ENCODE measurements around the gene KBTBD7. TPM values are rescaled to one million over a fixed set of nuclear protein-coding genes. Genes with fewer than 3 reads are reported as not detected.

The KBTBD7 gene
- total and polyA plus RNA-seq, 2 donors (not counting 3 experiments of a cell fraction or from before 2014, with no cell fraction given), result 2.1 to 4.4 TPM

DNA sequence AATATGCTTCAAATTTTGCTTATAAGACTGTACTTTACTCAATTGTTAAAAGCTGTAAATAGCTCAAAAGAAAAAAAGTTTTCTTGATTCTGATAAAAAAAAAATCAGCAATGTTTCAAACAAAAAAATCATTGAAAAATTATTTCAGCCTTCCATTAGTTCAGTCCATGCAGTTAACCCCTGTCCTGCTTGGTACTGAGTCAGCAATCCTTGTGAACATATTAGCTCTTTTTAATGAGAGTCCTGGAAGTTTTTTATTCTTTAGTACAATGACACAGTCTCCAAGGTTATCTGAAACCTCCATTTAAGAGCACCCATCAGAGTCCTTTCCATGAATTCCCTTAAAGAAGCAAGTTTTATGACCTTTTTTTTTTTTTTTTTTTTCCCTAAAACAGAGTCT, 40.3 kb downstream of the KBTBD7 start:
- H3K4me1 ChIP-seq (ENCODE audit: control insufficient read depth, extremely low read depth, insufficient read depth, low read length), result no peaks in the 10 kb centered on the region
- no peak overlapping the region for H3K27ac ChIP-seq (ENCODE audit: insufficient read depth, low read depth, low read length)
- no TSS peak for BruUV-seq (replicated peaks)
- dilution Hi-C loops (cut with MboI; ENCODE audit: extremely low pct_ligation_motif_present, low sequenced_read_pairs), result no loop called here
- peaks cover 2% of the 10 kb centered on the region for H3K9me3 ChIP-seq (replicated peaks; ENCODE audit: control insufficient read depth, insufficient read depth, low read length)
- H3K9ac ChIP-seq (replicated peaks; ENCODE audit: extremely low read depth, insufficient read depth, low read length), result no peak overlapping the region
- TF ChIP-seq POLR2A (IDR thresholded peaks at IDR 0.05; ENCODE audit: low read depth, low read length) (no peak), MAX (IDR thresholded peaks at IDR 0.05; ENCODE audit: insufficient read depth, insufficient read length) (no peak), CTCF (IDR thresholded peaks at IDR 0.05; ENCODE audit: extremely low read depth in 1 of 2, insufficient read depth in 1 of 2, low read depth in 1 of 2, low read length in 2 of 2) (no peak), MYC (IDR thresholded peaks at IDR 0.05; ENCODE audit: low read depth, low read length) (no peak), POLR2AphosphoS5 (IDR thresholded peaks at IDR 0.05; ENCODE audit: insufficient read depth, low read depth, low read length) (no peak), EZH2 (IDR thresholded peaks at IDR 0.05; ENCODE audit: borderline replicate concordance, low read depth, low read length, severe bottlenecking) (no peak), GATA2 (IDR thresholded peaks at IDR 0.05; ENCODE audit: insufficient read depth, insufficient read length, low read depth, low read length) (no peak), JUN (IDR thresholded peaks at IDR 0.05; ENCODE audit: borderline replicate concordance, insufficient read depth, insufficient read length, low read depth) (no peak), FOS (IDR thresholded peaks at IDR 0.05; ENCODE audit: borderline replicate concordance, insufficient read depth, low read length) (no peak)
- no peaks in the 10 kb centered on the region for H3K27me3 ChIP-seq (ENCODE audit: control insufficient read depth in 2 of 2, insufficient read depth in 2 of 2, low read length in 2 of 2)
- no peak overlapping the region for H2AFZ ChIP-seq (ENCODE audit: low read depth, low read length)
- H3K4me3 ChIP-seq (replicated peaks in 1 of 3; ENCODE audit: insufficient read depth in 1 of 3, low read depth in 1 of 3, low read length in 3 of 3), result no peak overlapping the region
- no peak overlapping the region for H3K4me2 ChIP-seq (ENCODE audit: insufficient read depth, low read length)
- intact Hi-C loops (cut with micrococcal nuclease), result no loop called here
- ChIA-PET CTCF (interaction anchor here (0.7 kb wide), 1 partner anchor 763 kb away, joined by 3 read pairs; no protein-coding TSS in a partner anchor), POLR2A (no interaction called here)
- H3K9me1 ChIP-seq (replicated peaks; ENCODE audit: control insufficient read depth, extremely low read depth, insufficient read depth, low read length), result no peaks in the 10 kb centered on the region
- no peaks in the 10 kb centered on the region for H3K79me2 ChIP-seq (ENCODE audit: control insufficient read depth, insufficient read depth, low read length)
- DNase-seq (ENCODE audit: low read depth, low spot score) (no peak), FAIRE-seq (no peak)
- H3K36me3 ChIP-seq (ENCODE audit: control insufficient read depth in 2 of 2, extremely low read depth in 1 of 2, insufficient read depth in 2 of 2, low read length in 2 of 2), result no peaks in the 10 kb centered on the region
- no peaks in the 10 kb centered on the region for H4K20me1 ChIP-seq (replicated peaks; ENCODE audit: control insufficient read depth, extremely low read depth, insufficient read depth, low read length)

Data from endothelial cell of umbilical vein (primary cell).